DMS153 treated with DMSO at 0.1 percent for 48 hours (cell line): ENCODE results near the gene OBSCN.
"Not testable (repeated sequence)": the region's sequence is repeated elsewhere in the genome, so short reads cannot be mapped to it uniquely, and the experiment has no call there.

Source experiments
- DNase-seq: peaks from one replicate; lab custom pipeline; 2025; ENCODE audit not compliant: unreplicated experiment; lab: John Stamatoyannopoulos, UW

Gene OBSCN

DNA sequence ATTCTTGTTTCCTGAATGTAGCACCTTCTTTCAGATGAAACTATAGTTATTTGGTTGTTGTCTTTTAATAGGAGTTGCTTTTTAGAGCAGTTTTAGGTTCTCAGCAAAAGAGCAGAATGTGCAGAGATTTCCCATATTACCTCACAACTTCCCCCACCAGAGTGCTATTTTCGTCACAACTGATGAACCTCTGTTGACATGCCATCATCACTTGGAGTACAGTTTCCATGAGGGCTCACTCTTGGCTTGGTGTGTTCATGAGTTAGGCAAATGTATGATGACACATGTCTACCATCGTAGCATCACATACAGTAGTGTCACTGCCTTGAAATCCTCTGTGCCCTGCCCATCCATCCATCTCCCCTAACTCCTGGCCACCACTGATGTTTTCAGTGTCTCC lies 38.5 kb upstream of the OBSCN start:
- DNase-seq, result no peak

GRCh38 chr1:228170666-228171065 lies 37.2 kb upstream of the OBSCN start:
- DNase-seq, result no peak

DNA sequence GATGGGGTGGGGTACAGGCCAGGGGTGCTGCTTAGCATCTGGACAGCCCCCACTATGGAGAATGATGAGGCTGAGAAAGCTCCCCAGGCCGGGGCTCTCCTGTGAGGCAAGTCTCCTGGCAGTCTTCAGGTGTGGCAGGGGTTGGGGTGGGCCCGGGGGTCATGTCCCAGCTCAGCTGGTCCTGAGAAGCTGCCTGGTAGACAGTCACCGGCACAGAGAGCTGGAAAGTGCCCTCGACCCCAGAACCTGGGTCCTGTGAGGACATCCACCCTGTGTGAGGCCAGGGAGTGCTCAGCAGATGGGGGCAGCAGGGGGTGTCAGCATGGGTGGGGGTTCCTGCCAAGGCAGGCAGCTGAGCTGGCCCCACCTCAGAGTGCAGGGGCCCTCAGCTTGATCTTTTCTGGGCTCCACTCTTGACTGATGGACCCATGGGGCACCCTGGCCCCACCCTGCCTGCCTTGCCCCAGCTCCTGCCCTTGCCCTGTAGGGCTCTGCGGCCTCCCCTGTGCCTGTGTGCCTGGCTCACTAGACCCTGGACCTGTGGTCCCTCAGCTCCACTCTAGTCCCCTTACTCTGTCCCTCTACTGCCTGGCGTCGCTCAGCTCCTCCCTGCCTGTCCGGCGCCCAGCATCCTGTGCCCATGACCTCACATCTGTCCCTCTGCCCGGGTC lies 36.5 kb upstream of the OBSCN start:
- no peak for DNase-seq

GRCh38 chr1:228172591-228173527 lies 35.0 kb upstream of the OBSCN start:
- DNase-seq, result no peak

GRCh38 chr1:228173528-228174481 lies 34.0 kb upstream of the OBSCN start:
- DNase-seq, result not testable (repeated sequence)

DNA sequence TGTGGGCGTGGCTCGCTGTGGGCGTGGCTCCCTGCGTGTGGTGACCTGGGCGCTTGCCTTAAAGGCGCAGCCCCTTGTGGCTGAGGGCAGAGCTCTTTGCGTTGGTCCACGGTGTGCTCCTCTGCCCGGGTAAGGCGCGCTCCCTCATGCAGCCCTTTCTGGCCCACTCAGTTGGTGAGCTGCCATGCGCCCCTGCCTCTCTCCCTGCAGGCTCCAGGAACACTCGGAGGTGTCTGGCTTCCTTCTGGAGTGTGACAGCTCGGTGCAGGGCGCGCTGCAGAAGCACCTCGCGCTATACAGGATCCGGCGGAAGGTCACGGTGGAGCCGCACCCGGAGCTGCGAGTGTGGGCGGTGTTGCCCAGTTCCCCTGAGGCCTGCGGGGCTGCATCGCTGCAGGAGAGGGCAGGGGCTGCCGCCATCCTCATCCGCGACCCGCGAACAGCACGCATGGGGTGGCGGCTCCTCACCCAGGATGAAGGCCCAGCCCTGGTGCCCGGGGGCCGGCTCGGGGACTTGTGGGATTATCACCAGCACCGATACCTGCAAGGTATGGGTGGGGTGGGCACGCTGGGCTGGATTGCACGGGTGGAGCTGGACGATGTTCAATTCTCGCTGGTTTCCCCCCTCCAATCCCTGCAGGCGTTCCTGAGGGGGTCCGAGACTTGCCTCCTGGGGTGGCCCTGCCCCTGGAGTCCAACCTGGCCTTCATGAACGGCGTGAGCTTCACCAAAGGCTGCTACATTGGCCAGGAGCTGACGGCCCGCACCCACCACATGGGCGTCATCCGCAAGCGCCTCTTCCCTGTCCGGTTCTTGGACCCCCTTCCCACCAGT lies 33.1 kb upstream of the OBSCN start:
- DNase-seq, result no peak

DNA sequence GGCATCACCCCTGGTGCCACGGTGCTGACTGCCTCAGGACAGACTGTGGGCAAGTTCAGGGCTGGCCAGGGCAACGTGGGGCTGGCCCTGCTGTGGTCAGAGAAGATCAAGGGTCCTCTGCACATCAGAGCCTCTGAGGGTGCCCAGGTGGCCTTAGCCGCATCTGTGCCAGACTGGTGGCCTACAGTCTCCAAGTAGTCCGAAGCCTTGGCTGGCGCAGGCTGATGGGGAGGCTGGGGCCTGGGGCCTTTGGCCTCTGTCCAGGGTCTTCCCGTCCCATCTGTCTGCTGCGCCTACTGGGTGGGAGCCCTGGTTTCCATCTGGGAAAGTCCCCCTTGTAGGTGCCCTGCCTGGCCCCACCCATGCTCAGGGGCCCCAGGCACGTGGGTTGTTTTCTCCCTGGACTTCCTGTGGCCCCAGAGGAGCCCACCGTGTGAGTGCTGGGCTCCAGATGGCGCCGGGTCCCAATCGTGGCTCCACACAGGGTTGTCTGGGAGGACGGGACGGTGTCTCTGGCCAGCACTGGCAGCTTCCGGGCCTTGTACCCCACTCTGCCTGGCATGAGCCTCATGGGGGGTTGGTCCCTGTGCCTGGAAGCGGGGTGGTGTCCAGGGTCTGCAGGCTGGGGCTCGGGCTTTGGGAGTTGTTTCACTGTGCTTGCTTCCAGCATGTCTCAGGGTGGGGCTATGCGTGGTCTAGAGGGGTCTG lies 32.4 kb upstream of the OBSCN start:
- DNase-seq, result no peak

DNA sequence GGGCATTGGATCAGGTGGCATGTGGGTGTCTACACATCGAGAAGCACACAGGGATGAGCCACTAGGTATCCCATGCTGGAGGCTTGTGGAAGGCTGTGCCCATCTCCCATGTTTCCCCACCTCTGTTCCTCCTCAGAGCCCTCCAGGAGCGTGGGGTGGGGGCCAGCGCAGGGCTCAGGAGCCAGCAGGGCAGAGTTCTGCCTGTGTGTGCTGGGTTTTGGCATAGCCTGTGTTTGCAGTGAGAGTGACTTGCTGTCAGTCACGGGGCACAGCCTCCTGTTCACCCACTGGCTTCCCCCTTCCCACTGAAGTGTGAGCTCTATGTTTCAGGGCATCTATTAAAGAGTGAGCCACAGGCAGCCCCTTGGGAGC lies 31.8 kb upstream of the OBSCN start:
- DNase-seq, result no peak

GRCh38 chr1:228176461-228177182 lies 31.2 kb upstream of the OBSCN start:
- no peak for DNase-seq

GRCh38 chr1:228177183-228177475 lies 30.7 kb upstream of the OBSCN start:
- DNase-seq, result no peak

GRCh38 chr1:228177721-228178710 lies 29.8 kb upstream of the OBSCN start:
- DNase-seq, result no peak

GRCh38 chr1:228178737-228179684 lies 28.8 kb upstream of the OBSCN start:
- DNase-seq, result no peak

DNA sequence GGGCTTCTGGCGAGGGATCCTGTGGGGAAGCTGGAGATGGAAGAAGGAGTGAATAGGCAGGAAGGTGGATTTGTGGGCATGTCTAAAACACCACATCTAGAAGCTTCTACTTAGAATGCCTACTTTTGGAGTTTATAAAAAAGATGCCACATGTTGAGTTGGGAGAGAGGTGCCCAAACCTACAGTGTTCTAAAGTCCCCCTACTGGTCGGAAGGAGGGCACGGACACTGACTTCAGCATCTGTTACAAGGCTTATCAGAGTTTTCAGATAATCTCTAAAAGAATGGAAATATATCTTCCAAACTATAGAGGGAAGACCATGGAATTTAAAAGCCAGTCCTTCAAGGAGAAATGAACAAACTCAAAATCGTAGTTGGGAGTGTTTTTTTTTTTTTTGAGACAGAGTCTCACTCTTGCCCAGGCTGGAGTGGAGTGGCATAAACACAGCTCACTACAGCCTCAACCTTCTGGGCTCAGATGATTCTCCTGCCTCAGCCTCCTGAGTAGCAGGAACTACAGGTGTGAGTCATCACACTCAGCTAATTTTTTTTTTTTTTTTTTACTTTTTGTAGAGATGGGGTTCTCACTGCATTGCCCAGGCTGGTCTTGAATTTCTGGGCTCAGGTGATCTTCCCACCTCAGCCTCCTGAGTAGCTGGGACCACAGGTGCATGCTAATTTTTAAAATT lies 27.4 kb upstream of the OBSCN start:
- no peak for DNase-seq

DNA sequence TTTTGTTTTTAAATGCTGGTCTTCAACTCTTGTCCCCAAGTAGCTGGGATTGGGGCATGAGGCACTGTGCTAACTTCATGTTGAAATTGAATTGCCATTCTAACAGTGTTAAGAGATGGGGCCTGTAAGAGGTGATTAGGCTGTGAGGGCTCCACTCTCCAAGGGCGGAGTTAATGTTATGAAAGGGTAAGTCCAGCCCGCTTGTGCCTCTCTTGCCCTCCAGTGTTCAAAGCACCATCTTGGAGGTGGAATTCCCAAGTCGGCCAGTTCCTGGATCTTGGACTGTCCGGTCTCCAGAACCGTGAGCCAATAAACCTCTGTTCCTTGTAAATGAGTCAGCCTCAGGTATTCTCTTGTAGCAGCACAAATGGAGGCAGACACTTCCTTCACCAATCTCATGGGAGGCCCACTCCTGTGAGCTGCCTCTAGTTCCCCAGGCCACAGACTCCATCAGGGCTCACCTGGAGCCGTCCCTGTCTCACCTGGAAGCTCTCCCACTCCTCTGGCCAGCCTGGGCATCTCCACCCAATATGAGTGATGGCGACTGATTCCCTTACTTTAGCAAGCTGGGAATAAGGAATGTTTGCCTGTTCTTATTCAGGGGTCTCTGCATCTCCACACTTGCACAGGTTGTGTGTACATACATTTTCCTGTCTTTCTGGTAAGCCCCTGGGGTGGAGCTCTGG lies 26.7 kb upstream of the OBSCN start:
- DNase-seq, result no peak

DNA sequence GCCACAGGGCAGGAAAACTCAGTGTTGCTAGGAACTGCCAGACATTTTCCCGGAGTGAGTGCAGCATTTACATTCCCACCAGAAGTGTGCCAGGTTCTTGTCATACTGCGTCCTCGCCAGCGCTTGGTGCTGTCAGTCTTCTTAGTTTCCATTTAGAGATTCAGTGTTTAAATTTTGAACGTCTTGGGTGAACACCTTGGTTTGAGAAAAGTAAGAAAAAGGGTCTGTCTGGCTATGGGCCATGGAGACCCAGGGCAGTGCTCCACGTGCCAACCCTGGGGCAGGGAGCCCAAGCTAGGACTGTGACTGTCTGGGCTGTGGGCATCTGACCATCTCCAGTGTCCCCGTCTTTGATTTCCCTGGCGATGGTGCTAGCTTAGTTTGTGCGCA lies 26.2 kb upstream of the OBSCN start:
- no peak for DNase-seq
